H1 (cell line): ENCODE measurements around the gene PPRC1. TPM values are rescaled to one million over a fixed set of nuclear protein-coding genes. Genes with fewer than 3 reads are reported as not detected.

ENCODE experiments used
- CTCF ChIA-PET: fragments of 300-600 bp; sonication (Branson Sonifier 250); formaldehyde crosslinking; loops from one replicate; lab custom pipeline; 2021; ENCODE audit not compliant: partially characterized antibody; lab: Charles Lee
- POLR2A ChIA-PET: fragments of 300-600 bp; sonication (Branson Sonifier 250); formaldehyde crosslinking; loops from one replicate; lab custom pipeline; 2021; ENCODE audit warnings: inconsistent platforms; ENCODE audit not compliant: partially characterized antibody; lab: Charles Lee
- DNase-seq, 2 experiments: peaks; one replicate each; pipeline versions ENCODE4 v3.0.0 to v3.0.0-alpha.2; 2010 to 2022; ENCODE audit warnings: low spot score in 2 of 2, low read depth in 1 of 2, mixed read lengths in 1 of 2
- FAIRE-seq: peaks from 2 replicates; lab custom pipeline; 2011; peaks lifted over from hg19 to GRCh38; lab: Jason Lieb, UNC
- H2AFZ ChIP-seq: 2 replicates; pipeline ENCODE4 v1.8.1; 2012; ENCODE audit warnings: low read length, inconsistent platforms
- H2AK5ac ChIP-seq: 2 replicates; pipeline ENCODE4 v1.6.1; 2013; ENCODE audit warnings: low read depth, low read length
- H2BK120ac ChIP-seq: replicated peaks from 2 replicates; pipeline ENCODE3; 2013; ENCODE audit warnings: low read depth, low read length, inconsistent platforms
- H2BK12ac ChIP-seq: 2 replicates; pipeline ENCODE4 v1.6.1; 2013; ENCODE audit warnings: low read depth, low read length
- H2BK15ac ChIP-seq: 2 replicates; pipeline ENCODE4 v1.6.1; 2013; ENCODE audit warnings: low read length
- H2BK20ac ChIP-seq: 2 replicates; pipeline ENCODE4 v1.6.1; 2013; ENCODE audit warnings: low read length
- H2BK5ac ChIP-seq: 2 replicates; pipeline ENCODE4 v1.6.1; 2013; ENCODE audit warnings: low read depth, low read length
- H3K14ac ChIP-seq: 2 replicates; pipeline ENCODE4 v1.6.1; 2013; ENCODE audit warnings: inconsistent platforms; ENCODE audit not compliant: insufficient read length
- H3K18ac ChIP-seq: 2 replicates; pipeline ENCODE4 v1.6.1; 2013; ENCODE audit warnings: low read length; ENCODE audit errors: extremely low read depth
- H3K23ac ChIP-seq: 2 replicates; pipeline ENCODE4 v1.6.1; 2013; ENCODE audit warnings: inconsistent platforms; ENCODE audit not compliant: insufficient read length
- H3K23me2 ChIP-seq: 2 replicates; pipeline ENCODE4 v1.6.1; 2013; ENCODE audit warnings: low read depth, low read length
- H3K27ac ChIP-seq: 2 replicates; pipeline ENCODE4 v1.6.1; 2011; ENCODE audit warnings: low read depth, low read length, inconsistent platforms
- H3K27me3 ChIP-seq, 4 experiments: replicated peaks in 1 of 4; 1 replicate in 1 of 4; 2 replicates in 3 of 4; pipeline versions ENCODE4 v1.6.1 to v1.8.1; 2011 to 2013; ENCODE audit warnings: low read length in 3 of 4, mild to moderate bottlenecking in 3 of 4, inconsistent platforms in 2 of 4, mixed read lengths in 2 of 4, moderate library complexity in 1 of 4; ENCODE audit not compliant: control insufficient read depth in 3 of 4, insufficient read depth in 3 of 4; ENCODE audit errors: extremely low read depth in 1 of 4
- H3K36me3 ChIP-seq, 4 experiments: 2 replicates each; pipeline versions ENCODE4 v1.6.1 to v1.8.1; 2011 to 2013; ENCODE audit warnings: mild to moderate bottlenecking in 4 of 4, low read length in 3 of 4, moderate library complexity in 2 of 4, control low read depth in 1 of 4, inconsistent platforms in 1 of 4; ENCODE audit not compliant: insufficient read depth in 4 of 4, control insufficient read depth in 2 of 4
- H3K4ac ChIP-seq: replicated peaks from 2 replicates; pipeline ENCODE3; 2013; ENCODE audit warnings: low read length, low read depth, mixed read lengths, inconsistent platforms; ENCODE audit not compliant: insufficient read length
- H3K4me1 ChIP-seq, 4 experiments: replicated peaks in 1 of 4; 1 replicate in 1 of 4; 2 replicates in 3 of 4; pipeline versions ENCODE4 v1.6.1 to v1.8.1; 2011 to 2013; ENCODE audit warnings: low read length in 3 of 4, inconsistent platforms in 2 of 4, mixed read lengths in 1 of 4; ENCODE audit not compliant: insufficient read depth in 4 of 4, control insufficient read depth in 3 of 4
- H3K4me2 ChIP-seq, 2 experiments: 2 replicates each; pipeline versions ENCODE4 v1.6.1 to v1.8.1; 2011 to 2013; ENCODE audit warnings: low read depth in 2 of 2, low read length in 2 of 2, control low read depth in 1 of 2, inconsistent platforms in 1 of 2, mild to moderate bottlenecking in 1 of 2; ENCODE audit not compliant: insufficient read depth in 1 of 2
- H3K4me3 ChIP-seq, 4 experiments: fragments of 200-600, 300-600 bp in 1 of 4; sonication (generic), shearing (Covaris generic), sonication (Bioruptor Twin) in 1 of 4; 2 replicates each; pipeline versions ENCODE4 v1.5.1 to v1.8.1; 2011 to 2016; ENCODE audit warnings: low read length in 4 of 4, low read depth in 3 of 4, control low read depth in 2 of 4, inconsistent platforms in 2 of 4, mild to moderate bottlenecking in 2 of 4, mixed read lengths in 1 of 4, moderate library complexity in 1 of 4; ENCODE audit not compliant: insufficient read depth in 2 of 4; ENCODE audit errors: extremely low read depth in 1 of 4
- H3K56ac ChIP-seq: replicated peaks from 2 replicates; pipeline ENCODE3; 2013; ENCODE audit warnings: low read depth, mild to moderate bottlenecking, mixed read lengths, low read length, inconsistent platforms; ENCODE audit not compliant: insufficient read length
- H3K79me1 ChIP-seq: 2 replicates; pipeline ENCODE4 v1.6.1; 2013; ENCODE audit warnings: low read depth, low read length, control low read depth
- H3K79me2 ChIP-seq, 2 experiments: 2 replicates each; pipeline versions ENCODE4 v1.6.1 to v1.8.1; 2012 to 2013; ENCODE audit warnings: low read length in 2 of 2, mild to moderate bottlenecking in 2 of 2, inconsistent platforms in 1 of 2; ENCODE audit not compliant: insufficient read depth in 2 of 2, control insufficient read depth in 1 of 2
- H3K9ac ChIP-seq, 4 experiments: replicated peaks in 1 of 4; 1 replicate in 1 of 4; 2 replicates in 3 of 4; pipeline versions ENCODE4 v1.6.1 to v1.8.1; 2011 to 2013; ENCODE audit warnings: low read depth in 3 of 4, low read length in 3 of 4, control low read depth in 2 of 4, mild to moderate bottlenecking in 2 of 4, moderate library complexity in 2 of 4, inconsistent platforms in 1 of 4; ENCODE audit errors: extremely low read depth in 1 of 4
- H3K9me3 ChIP-seq, 2 experiments: 2 replicates each; pipeline versions ENCODE4 v1.6.1 to v1.8.1; 2012 to 2013; ENCODE audit warnings: mild to moderate bottlenecking in 2 of 2, moderate library complexity in 2 of 2, control low read depth in 1 of 2, inconsistent platforms in 1 of 2, low read depth in 1 of 2, low read length in 1 of 2, mixed read lengths in 1 of 2; ENCODE audit not compliant: insufficient read depth in 2 of 2
- H4K20me1 ChIP-seq, 2 experiments: replicated peaks in 1 of 2; 2 replicates each; pipeline versions ENCODE3 to v1.8.1; 2011 to 2013; ENCODE audit warnings: inconsistent platforms in 2 of 2, low read length in 2 of 2, mild to moderate bottlenecking in 1 of 2; ENCODE audit not compliant: insufficient read depth in 2 of 2, control insufficient read depth in 1 of 2
- H4K5ac ChIP-seq: 2 replicates; pipeline ENCODE4 v1.6.1; 2013; ENCODE audit warnings: low read length, low read depth, mixed read lengths, inconsistent platforms; ENCODE audit not compliant: insufficient read length
- H4K8ac ChIP-seq: 2 replicates; pipeline ENCODE4 v1.8.0; 2013; ENCODE audit warnings: mild to moderate bottlenecking, moderate library complexity, low read length, inconsistent platforms; ENCODE audit not compliant: insufficient read depth; ENCODE audit errors: extremely low read depth
- H4K91ac ChIP-seq: replicated peaks from 2 replicates; pipeline ENCODE3; 2013; ENCODE audit warnings: low read length, mixed read lengths, inconsistent platforms; ENCODE audit not compliant: insufficient read length
- BCL11A ChIP-seq, 2 experiments: IDR thresholded peaks; one replicate each; pipeline ENCODE4 v1.6.1; 2011; ENCODE audit warnings: low read depth in 2 of 2, low read length in 2 of 2, mild to moderate bottlenecking in 2 of 2
- BRCA1 ChIP-seq: IDR thresholded peaks from 2 replicates; pipeline ENCODE4 v1.6.1; 2012; ENCODE audit warnings: low read depth, low read length, improper control_type of control experiment
- EGR1 ChIP-seq: IDR thresholded peaks from 2 replicates; pipeline ENCODE4 v1.6.1; 2011; ENCODE audit warnings: low read depth, low read length, borderline replicate concordance
- FOSL1 ChIP-seq: IDR thresholded peaks from 2 replicates; pipeline ENCODE4 v1.6.1; 2011; ENCODE audit warnings: mild to moderate bottlenecking, low read depth, low read length, moderate library complexity; ENCODE audit not compliant: insufficient read depth
- KDM5A ChIP-seq: fragments of 200-600 bp; IDR thresholded peaks from 2 replicates; pipeline ENCODE4 v1.7.1; 2012; ENCODE audit warnings: mild to moderate bottlenecking, low read length, inconsistent platforms, mixed read lengths
- NANOG ChIP-seq: IDR thresholded peaks from 2 replicates; pipeline ENCODE4 v1.6.1; 2011; ENCODE audit warnings: low read length, low read depth, mild to moderate bottlenecking, inconsistent platforms; ENCODE audit not compliant: insufficient read depth, poor library complexity, severe bottlenecking
- POLR2A ChIP-seq, 2 experiments: IDR thresholded peaks; 1 replicate in 1 of 2; 2 replicates in 1 of 2; pipeline ENCODE4 v1.6.1; 2011; ENCODE audit warnings: low read depth in 2 of 2, low read length in 2 of 2, mild to moderate bottlenecking in 2 of 2; ENCODE audit errors: control extremely low read depth in 1 of 2
- WGBS, 2 experiments: shearing (Covaris generic) in 1 of 2; methylation state at CpG; one replicate each; pipeline versions ENCODE4 v1.1.6 to v1.1.7; 2013 to 2015; ENCODE audit warnings: low lambda C conversion rate in 2 of 2, mixed read lengths in 2 of 2, inconsistent platforms in 1 of 2, low coverage in 1 of 2, missing lambda C conversion rate in 1 of 2; ENCODE audit not compliant: insufficient replicate concordance in 2 of 2, insufficient coverage in 1 of 2, insufficient read length in 1 of 2; ENCODE audit errors: extremely low coverage in 1 of 2, missing lambda C conversion rate in 1 of 2; 5-methylcytosine and 5-hydroxymethylcytosine counted together
- polyA plus RNA-seq, 7 experiments: library from polyadenylated mRNA; depleted of rRNA in 3 of 7; stranded (reverse) in 5 of 7; unstranded in 2 of 7; fragments of >200 nt in 5 of 7; fragments of 200-250 nt in 2 of 7; gene quantifications; 1 replicate in 5 of 7; 2 replicates in 1 of 7; 4 replicates in 1 of 7; pipeline versions ENCODE4 v1.2.1 to v1.2.3, GENCODE V29; 2011 to 2013; ENCODE audit warnings: missing spikeins in 2 of 7, mixed read lengths in 2 of 7
- total RNA-seq: library from RNA; stranded (reverse); fragmentation: NEBNext Ultra II Directional; extraction: Animal tissue kit (Norgen Biotek cat#: 25700); gene quantifications from 2 replicates; pipeline ENCODE4 v1.2.1, GENCODE V29; 2021
- TF ChIP-seq, protein P1 (sequence below): IDR thresholded peaks from 2 replicates; pipeline ENCODE4 v1.6.1; 2012; ENCODE audit warnings: low read length, inconsistent platforms
- TF ChIP-seq, protein P2 (sequence below): IDR thresholded peaks from 2 replicates; pipeline ENCODE4 v1.6.1; 2011; ENCODE audit warnings: low read depth, mild to moderate bottlenecking, low read length; ENCODE audit not compliant: insufficient read depth

PPRC1 gene
- total and polyA plus RNA-seq, 2 of the 8 experiments (the other 6 are each of a cell fraction or from before 2014, with no cell fraction given) = 46.5 to 88.4 TPM

DNA sequence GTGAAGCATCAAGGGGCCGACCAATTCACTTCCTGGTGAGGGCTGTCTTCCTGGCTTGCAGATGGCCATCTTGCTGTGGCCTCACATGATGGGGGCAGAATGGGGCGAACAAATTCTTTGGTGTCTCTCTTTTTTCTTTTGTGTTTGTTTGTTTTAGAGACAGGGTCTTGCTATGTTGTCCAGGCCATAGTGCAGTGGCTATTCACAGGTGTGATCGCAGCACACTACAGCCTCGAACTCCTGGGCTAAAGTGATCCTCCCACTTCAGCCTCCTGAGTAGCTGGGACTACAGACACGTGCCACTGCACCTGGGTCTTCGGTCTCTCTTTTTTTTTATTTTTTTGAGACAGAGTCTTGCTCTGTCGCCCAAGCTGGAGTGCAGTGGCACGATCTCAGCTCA is 39.4 kb downstream of the PPRC1 start:
- H3K4ac ChIP-seq = no peak overlapping the region
- H3K27ac ChIP-seq = no peak overlapping the region
- no peak overlapping the region for H2BK20ac ChIP-seq
- no peaks in the 10 kb centered on the region; a peak in 1 of 4 replicates for H3K9me3 ChIP-seq
- no peak overlapping the region for H2BK120ac ChIP-seq
- no peaks in the 10 kb centered on the region for H4K20me1 ChIP-seq
- no peaks in the 10 kb centered on the region for H3K79me1 ChIP-seq
- no peak overlapping the region for H3K9ac ChIP-seq
- H4K91ac ChIP-seq = no peak overlapping the region
- H3K56ac ChIP-seq = no peak overlapping the region
- H3K4me3 ChIP-seq = no peak overlapping the region
- no peaks in the 10 kb centered on the region for H3K23me2 ChIP-seq
- WGBS, 2 experiments = 89% methylated on average over 8 of the region's 8 CpGs; no CpG with 5 or more reads in 1 of the 2 experiments
- no peak overlapping the region for H4K5ac ChIP-seq
- no peak overlapping the region for H4K8ac ChIP-seq
- H3K4me1 ChIP-seq = no peaks in the 10 kb centered on the region; a peak in 1 of 7 replicates
- no peak overlapping the region for H2AK5ac ChIP-seq
- H2AFZ ChIP-seq = no peak overlapping the region
- H3K23ac ChIP-seq = no peak overlapping the region
- no peaks in the 10 kb centered on the region for H3K79me2 ChIP-seq
- no peak overlapping the region for H2BK15ac ChIP-seq
- DNase-seq (no peak), FAIRE-seq (no peak)
- H3K4me2 ChIP-seq = no peak overlapping the region
- POLR2A ChIA-PET = interaction anchor here (12.6 kb wide), 1 partner anchor 19 kb away, joined by 217 read pairs; the partner anchor contains the start of gene NOLC1
- H3K14ac ChIP-seq = no peak overlapping the region
- CTCF ChIA-PET = interaction anchor here (0.7 to 7.3 kb wide), 3 partner anchors 57 to 181 kb away, joined by 3 to 85 read pairs (median 8); partner anchors contain the start of gene ELOVL3
- H3K27me3 ChIP-seq = no peaks in the 10 kb centered on the region
- no peak overlapping the region for H2BK12ac ChIP-seq
- no peak overlapping the region for H3K18ac ChIP-seq
- H2BK5ac ChIP-seq = no peak overlapping the region
- H3K36me3 ChIP-seq = no peaks in the 10 kb centered on the region
- no peak for TF ChIP-seq EGR1
- no peak for TF ChIP-seq FOSL1
- TF ChIP-seq, protein P1, sequence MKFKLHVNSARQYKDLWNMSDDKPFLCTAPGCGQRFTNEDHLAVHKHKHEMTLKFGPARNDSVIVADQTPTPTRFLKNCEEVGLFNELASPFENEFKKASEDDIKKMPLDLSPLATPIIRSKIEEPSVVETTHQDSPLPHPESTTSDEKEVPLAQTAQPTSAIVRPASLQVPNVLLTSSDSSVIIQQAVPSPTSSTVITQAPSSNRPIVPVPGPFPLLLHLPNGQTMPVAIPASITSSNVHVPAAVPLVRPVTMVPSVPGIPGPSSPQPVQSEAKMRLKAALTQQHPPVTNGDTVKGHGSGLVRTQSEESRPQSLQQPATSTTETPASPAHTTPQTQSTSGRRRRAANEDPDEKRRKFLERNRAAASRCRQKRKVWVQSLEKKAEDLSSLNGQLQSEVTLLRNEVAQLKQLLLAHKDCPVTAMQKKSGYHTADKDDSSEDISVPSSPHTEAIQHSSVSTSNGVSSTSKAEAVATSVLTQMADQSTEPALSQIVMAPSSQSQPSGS = no peak
- no peak for TF ChIP-seq POLR2A (IDR thresholded peaks at IDR 0.05; ENCODE audit: control extremely low read depth in 1 of 2, low read depth in 2 of 2, low read length in 2 of 2)
- TF ChIP-seq, protein P2, sequence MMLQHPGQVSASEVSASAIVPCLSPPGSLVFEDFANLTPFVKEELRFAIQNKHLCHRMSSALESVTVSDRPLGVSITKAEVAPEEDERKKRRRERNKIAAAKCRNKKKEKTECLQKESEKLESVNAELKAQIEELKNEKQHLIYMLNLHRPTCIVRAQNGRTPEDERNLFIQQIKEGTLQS = no peak
- TF ChIP-seq BCL11A (IDR thresholded peaks at IDR 0.05; ENCODE audit: low read depth in 2 of 2, low read length in 2 of 2) = no peak
- no peak for TF ChIP-seq NANOG
- no peak for TF ChIP-seq BRCA1
- TF ChIP-seq KDM5A = no peak
